ENCODE data around the gene CDK13. TPM values are rescaled to one million over a fixed set of nuclear protein-coding genes. Genes with fewer than 3 reads are reported as not detected.

Gene CDK13
- polyA plus RNA-seq, 3 donors = 8.8 to 25.7 (median 11.2) TPM

GRCh38 chr7:40097728-40098127, 147.7 kb downstream of the CDK13 start:
- H3K79me2 ChIP-seq (ENCODE audit: insufficient read depth, low read length) = no peaks in the 10 kb centered on the region
- Mint-ChIP-seq H3K27me3 (ENCODE audit: low read depth in 3 of 3) (peaks cover 0 to 2% (median 0%) of the 10 kb centered on the region in 3 donors), H3K36me3 (peaks cover 39 to 58% of the 10 kb centered on the region in 2 donors), H3K4me3 (no peak overlapping the region), H3K27ac (peak overlapping the region in 1 of 7 donors; percentile 69), H3K9me3 (no peaks in the 10 kb centered on the region), H3K4me1 (no peaks in the 10 kb centered on the region)
- H3K4me3 ChIP-seq (replicated peaks in 1 of 3; ENCODE audit: low read depth in 2 of 3, low read length in 3 of 3) = no peak overlapping the region
- H3K9ac ChIP-seq (ENCODE audit: insufficient read depth, low read length, poor library complexity, severe bottlenecking) = no peak overlapping the region
- H3K27me3 ChIP-seq (ENCODE audit: control insufficient read depth in 2 of 2, insufficient read depth in 2 of 2, low read length in 2 of 2) = no peaks in the 10 kb centered on the region
- no CpG with 5 or more reads among the region's 2 CpGs for WGBS (ENCODE audit: insufficient coverage)
- intact Hi-C loops (cut with micrococcal nuclease) = no loop called here
- H3K36me3 ChIP-seq (replicated peaks in 1 of 2; ENCODE audit: control insufficient read depth in 1 of 2, insufficient read depth in 2 of 2, low read length in 2 of 2) = peaks cover 43 to 61% of the 10 kb centered on the region in 2 donors
- DNase-seq = no peak
- H3K4me1 ChIP-seq (ENCODE audit: control insufficient read depth in 1 of 2, insufficient read depth in 2 of 2, low read length in 2 of 2) = no peaks in the 10 kb centered on the region
- H2AFZ ChIP-seq (ENCODE audit: insufficient read depth, low read depth, low read length, poor library complexity, severe bottlenecking) = no peak overlapping the region
- no peak overlapping the region for H3K27ac ChIP-seq (ENCODE audit: low read depth in 1 of 2, low read length in 2 of 2)
- H3K9me3 ChIP-seq (replicated peaks in 1 of 2; ENCODE audit: control insufficient read depth in 1 of 2, insufficient read depth in 1 of 2, low read length in 2 of 2) = no peaks in the 10 kb centered on the region
- TF ChIP-seq, protein P1, sequence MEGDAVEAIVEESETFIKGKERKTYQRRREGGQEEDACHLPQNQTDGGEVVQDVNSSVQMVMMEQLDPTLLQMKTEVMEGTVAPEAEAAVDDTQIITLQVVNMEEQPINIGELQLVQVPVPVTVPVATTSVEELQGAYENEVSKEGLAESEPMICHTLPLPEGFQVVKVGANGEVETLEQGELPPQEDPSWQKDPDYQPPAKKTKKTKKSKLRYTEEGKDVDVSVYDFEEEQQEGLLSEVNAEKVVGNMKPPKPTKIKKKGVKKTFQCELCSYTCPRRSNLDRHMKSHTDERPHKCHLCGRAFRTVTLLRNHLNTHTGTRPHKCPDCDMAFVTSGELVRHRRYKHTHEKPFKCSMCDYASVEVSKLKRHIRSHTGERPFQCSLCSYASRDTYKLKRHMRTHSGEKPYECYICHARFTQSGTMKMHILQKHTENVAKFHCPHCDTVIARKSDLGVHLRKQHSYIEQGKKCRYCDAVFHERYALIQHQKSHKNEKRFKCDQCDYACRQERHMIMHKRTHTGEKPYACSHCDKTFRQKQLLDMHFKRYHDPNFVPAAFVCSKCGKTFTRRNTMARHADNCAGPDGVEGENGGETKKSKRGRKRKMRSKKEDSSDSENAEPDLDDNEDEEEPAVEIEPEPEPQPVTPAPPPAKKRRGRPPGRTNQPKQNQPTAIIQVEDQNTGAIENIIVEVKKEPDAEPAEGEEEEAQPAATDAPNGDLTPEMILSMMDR (IDR thresholded peaks at IDR 0.05) = no peak
- H4K20me1 ChIP-seq (ENCODE audit: insufficient read depth, low read length) = peaks cover 8% of the 10 kb centered on the region
- no peak overlapping the region for H3K4me2 ChIP-seq (replicated peaks; ENCODE audit: extremely low read depth, low read length, poor library complexity, severe bottlenecking)

DNA sequence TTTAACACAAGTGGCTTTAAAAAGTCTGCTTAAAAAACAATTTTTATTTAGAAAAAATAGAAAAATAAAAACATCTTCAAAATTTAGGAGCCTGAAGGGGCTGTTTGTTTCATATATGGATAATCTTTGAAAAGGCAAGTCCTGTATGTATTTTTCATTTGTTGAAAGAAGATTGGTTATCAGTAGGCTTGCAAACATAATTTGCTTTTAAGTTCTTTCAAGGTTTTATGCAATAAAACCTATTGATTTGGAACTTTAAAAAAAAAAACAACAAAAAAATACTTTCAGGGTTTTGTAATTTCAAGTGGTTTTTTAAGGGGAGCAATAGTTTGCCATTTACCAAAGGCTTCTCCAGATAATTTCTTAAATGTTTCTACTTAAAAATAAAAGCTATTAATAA, 148.8 kb downstream of the CDK13 start:
- no peak overlapping the region for H3K4me3 ChIP-seq (replicated peaks in 1 of 3; ENCODE audit: low read depth in 2 of 3, low read length in 3 of 3)
- H3K27ac ChIP-seq (ENCODE audit: low read depth in 1 of 2, low read length in 2 of 2) = no peak overlapping the region
- Mint-ChIP-seq H3K36me3 (peaks cover 34 to 49% of the 10 kb centered on the region in 2 donors), H3K4me3 (no peak overlapping the region), H3K4me1 (no peaks in the 10 kb centered on the region), H3K27me3 (ENCODE audit: low read depth in 3 of 3) (peaks cover 0 to 2% (median 0%) of the 10 kb centered on the region in 3 donors), H3K9me3 (no peaks in the 10 kb centered on the region), H3K27ac (no peak overlapping the region)
- no peaks in the 10 kb centered on the region for H3K4me1 ChIP-seq (ENCODE audit: control insufficient read depth in 1 of 2, insufficient read depth in 2 of 2, low read length in 2 of 2)
- H3K4me2 ChIP-seq (replicated peaks; ENCODE audit: extremely low read depth, low read length, poor library complexity, severe bottlenecking) = no peak overlapping the region
- no peak overlapping the region for H2AFZ ChIP-seq (ENCODE audit: insufficient read depth, low read depth, low read length, poor library complexity, severe bottlenecking)
- no peaks in the 10 kb centered on the region for H3K9me3 ChIP-seq (replicated peaks in 1 of 2; ENCODE audit: control insufficient read depth in 1 of 2, insufficient read depth in 1 of 2, low read length in 2 of 2)
- H3K36me3 ChIP-seq (replicated peaks in 1 of 2; ENCODE audit: control insufficient read depth in 1 of 2, insufficient read depth in 2 of 2, low read length in 2 of 2) = peaks cover 34 to 50% of the 10 kb centered on the region in 2 donors
- H3K9ac ChIP-seq (ENCODE audit: insufficient read depth, low read length, poor library complexity, severe bottlenecking) = no peak overlapping the region
- H3K27me3 ChIP-seq (ENCODE audit: control insufficient read depth in 2 of 2, insufficient read depth in 2 of 2, low read length in 2 of 2) = no peaks in the 10 kb centered on the region
- intact Hi-C loops (cut with micrococcal nuclease) = no loop called here
- H3K79me2 ChIP-seq (ENCODE audit: insufficient read depth, low read length) = no peaks in the 10 kb centered on the region
- DNase-seq = no peak
- TF ChIP-seq, protein P1 (IDR thresholded peaks at IDR 0.05) = no peak
- H4K20me1 ChIP-seq (ENCODE audit: insufficient read depth, low read length) = peaks cover 8% of the 10 kb centered on the region
